Naive B cell (primary cell): ENCODE measurements around the gene CACNA2D3. TPM values are rescaled to one million over a fixed set of nuclear protein-coding genes. Genes with fewer than 3 reads are reported as not detected.

Source experiments
- ATAC-seq, 2 donors: fragments of 150-1000 bp; cut with Tn5 transposase; 2 replicates each; pipeline ENCODE4 v1.10.0; 2021; ENCODE audit warnings: low read depth in 2 of 2, mild to moderate bottlenecking in 2 of 2, moderate library complexity in 2 of 2
- DNase-seq: peaks from one replicate; pipeline ENCODE4 v3.0.0; 2022
- H3K27ac Mint-ChIP-seq, 6 donors: one replicate each; pipeline ENCODE4 v1.8.0; 2020 to 2022; ENCODE audit warnings: mild to moderate bottlenecking in 6 of 6, mixed read lengths in 6 of 6, moderate library complexity in 5 of 6, inconsistent platforms in 2 of 6
- H3K27me3 Mint-ChIP-seq, 3 donors: one replicate each; pipeline ENCODE4 v1.8.0; 2021 to 2022; ENCODE audit warnings: mixed read lengths in 3 of 3, mild to moderate bottlenecking in 1 of 3
- H3K36me3 Mint-ChIP-seq, 2 donors: one replicate each; pipeline ENCODE4 v1.8.0; 2020 to 2022; ENCODE audit warnings: mixed read lengths in 2 of 2, inconsistent platforms in 1 of 2, mild to moderate bottlenecking in 1 of 2
- H3K4me1 Mint-ChIP-seq, 3 donors: one replicate each; pipeline ENCODE4 v1.8.0; 2020 to 2022; ENCODE audit warnings: mixed read lengths in 3 of 3, inconsistent platforms in 1 of 3, mild to moderate bottlenecking in 1 of 3, moderate library complexity in 1 of 3
- H3K4me3 Mint-ChIP-seq, 8 donors: one replicate each; pipeline ENCODE4 v1.8.0; 2020 to 2022; ENCODE audit warnings: mild to moderate bottlenecking in 8 of 8, mixed read lengths in 8 of 8, moderate library complexity in 8 of 8, inconsistent platforms in 2 of 8
- H3K9me3 Mint-ChIP-seq, 7 donors: one replicate each; pipeline ENCODE4 v1.8.0; 2020 to 2022; ENCODE audit warnings: mixed read lengths in 7 of 7, mild to moderate bottlenecking in 5 of 7, inconsistent platforms in 2 of 7, moderate library complexity in 1 of 7
- polyA plus RNA-seq, 6 donors: library from polyadenylated mRNA; unstranded; fragments of 300-500 nt; fragmentation: Illumina TruSeq; gene quantifications; one replicate each; pipeline ENCODE4 v1.2.3, GENCODE V29; 2021; ENCODE audit warnings: low read depth in 6 of 6

CACNA2D3 gene
- polyA plus RNA-seq, 6 donors from 2014 or later, result not detected

DNA sequence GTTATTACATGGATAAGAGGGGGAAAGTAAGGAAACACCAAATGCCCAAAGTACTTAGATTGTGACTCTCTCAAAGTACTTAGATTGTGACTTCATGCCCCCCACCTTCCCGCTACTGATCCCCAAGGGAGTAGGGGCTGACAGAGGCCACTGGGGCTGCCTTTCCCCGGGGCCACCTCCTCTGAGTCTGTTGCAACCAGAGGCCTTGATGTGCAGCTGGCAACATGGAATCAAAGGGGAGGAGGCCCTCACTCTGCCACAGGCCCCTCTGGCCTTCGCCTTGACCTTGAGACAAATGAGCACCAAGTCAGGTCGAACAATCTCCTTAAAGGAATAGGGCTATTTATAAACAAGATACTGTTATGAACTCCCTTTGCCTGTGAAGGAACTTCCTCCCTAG lies 743.0 kb downstream of the CACNA2D3 start:
- no peak for ATAC-seq

GRCh38 chr3:54866251-54866650 lies 743.9 kb downstream of the CACNA2D3 start:
- H3K36me3 Mint-ChIP-seq, result no peaks in the 10 kb centered on the region
- no peak overlapping the region for H3K4me3 Mint-ChIP-seq
- peaks cover 0 to 7% (median 0%) of the 10 kb centered on the region in 7 donors for H3K9me3 Mint-ChIP-seq
- ATAC-seq, result no peak
- no peaks in the 10 kb centered on the region for H3K4me1 Mint-ChIP-seq
- no peak for DNase-seq
- H3K27me3 Mint-ChIP-seq, result no peaks in the 10 kb centered on the region
- no peak overlapping the region for H3K27ac Mint-ChIP-seq

More for the DNA sequence above, 743.0 kb downstream of the CACNA2D3 start:
- H3K4me3 Mint-ChIP-seq, result no peak overlapping the region
- H3K9me3 Mint-ChIP-seq, result peaks cover 0 to 7% (median 0%) of the 10 kb centered on the region in 7 donors
- H3K27me3 Mint-ChIP-seq, result no peaks in the 10 kb centered on the region
- no peaks in the 10 kb centered on the region for H3K4me1 Mint-ChIP-seq
- no peaks in the 10 kb centered on the region for H3K36me3 Mint-ChIP-seq
- no peak for DNase-seq
- no peak overlapping the region for H3K27ac Mint-ChIP-seq

DNA sequence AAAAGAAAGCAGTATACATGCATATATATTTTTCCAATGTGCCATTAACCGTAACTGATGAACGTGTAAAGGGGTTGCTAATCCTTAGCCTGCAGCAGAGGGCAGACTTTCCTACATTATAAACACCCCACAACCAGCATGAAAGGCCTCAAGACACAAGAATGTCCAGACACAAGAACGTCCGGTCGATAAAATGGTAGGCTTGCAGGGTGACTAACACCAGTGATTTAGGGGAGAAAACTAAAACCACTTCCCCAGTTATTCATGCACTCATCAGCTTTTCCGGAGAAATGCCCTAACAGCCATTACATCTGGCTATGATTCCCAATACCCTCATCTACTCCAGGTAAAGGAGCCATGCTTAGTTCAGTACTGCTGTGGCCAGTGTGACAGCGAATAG lies 748.1 kb downstream of the CACNA2D3 start:
- H3K4me1 Mint-ChIP-seq, result no peaks in the 10 kb centered on the region
- no peaks in the 10 kb centered on the region for H3K36me3 Mint-ChIP-seq
- DNase-seq (no peak), ATAC-seq (no peak)
- peaks cover 0 to 9% (median 5%) of the 10 kb centered on the region in 7 donors for H3K9me3 Mint-ChIP-seq
- no peaks in the 10 kb centered on the region for H3K27me3 Mint-ChIP-seq
- H3K4me3 Mint-ChIP-seq, result no peak overlapping the region
- no peak overlapping the region for H3K27ac Mint-ChIP-seq

GRCh38 chr3:54871867-54872266 lies 749.5 kb downstream of the CACNA2D3 start:
- H3K4me1 Mint-ChIP-seq, result no peaks in the 10 kb centered on the region
- H3K9me3 Mint-ChIP-seq, result peaks cover 0 to 9% (median 4%) of the 10 kb centered on the region in 7 donors
- H3K27ac Mint-ChIP-seq, result no peak overlapping the region
- no peaks in the 10 kb centered on the region for H3K36me3 Mint-ChIP-seq
- no peak for DNase-seq
- ATAC-seq, result no peak
- no peaks in the 10 kb centered on the region for H3K27me3 Mint-ChIP-seq
- H3K4me3 Mint-ChIP-seq, result no peak overlapping the region

- H3K36me3 Mint-ChIP-seq, result no peaks in the 10 kb centered on the region
- peak overlapping the region in 1 of 6 donors; percentile 21 for H3K27ac Mint-ChIP-seq
- ATAC-seq (no peak), DNase-seq (no peak)
- peak overlapping the region in 1 of 8 donors; percentile 66 for H3K4me3 Mint-ChIP-seq
- H3K27me3 Mint-ChIP-seq, result no peaks in the 10 kb centered on the region
- H3K9me3 Mint-ChIP-seq, result peaks cover 0 to 10% (median 2%) of the 10 kb centered on the region in 7 donors
- H3K4me1 Mint-ChIP-seq, result no peaks in the 10 kb centered on the region
These were observed 751.0 kb downstream of the CACNA2D3 start for GRCh38 chr3:54873059-54874010.

DNA sequence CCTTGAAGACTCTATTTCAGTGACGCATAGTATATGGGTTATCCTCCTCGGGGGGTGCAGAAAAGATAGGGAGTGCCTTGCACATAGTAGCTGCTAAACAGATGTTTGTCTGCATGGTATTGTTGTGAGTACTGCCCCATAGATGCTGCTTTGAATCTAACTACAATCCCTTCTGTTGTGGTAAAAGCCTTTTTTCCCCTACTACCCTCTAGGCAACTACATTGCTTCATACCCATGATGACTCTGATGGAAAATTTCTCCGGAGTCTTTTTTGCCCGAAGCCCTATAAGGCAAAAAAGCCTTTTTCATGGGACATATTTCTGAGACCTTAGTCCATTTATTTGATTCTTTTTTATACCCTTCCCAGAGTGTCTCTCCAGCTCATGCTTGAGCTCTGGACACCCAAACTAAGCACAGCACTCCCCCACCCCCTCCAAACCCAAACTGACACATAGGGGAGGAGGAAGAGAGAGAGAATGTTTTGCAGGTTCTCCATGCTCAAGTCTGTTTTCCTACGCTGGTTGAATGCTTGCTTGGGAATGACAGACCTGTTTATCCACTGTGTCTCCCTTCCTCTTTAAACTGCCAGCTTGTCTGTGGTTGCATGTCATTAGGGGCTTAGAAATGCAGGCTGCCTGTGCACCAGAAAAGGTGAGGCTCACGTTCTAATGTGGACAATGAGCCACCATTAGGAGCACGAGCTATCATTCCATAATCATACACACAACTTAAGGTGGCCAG lies 752.6 kb downstream of the CACNA2D3 start:
- Mint-ChIP-seq H3K27ac (peak overlapping the region in 1 of 6 donors; percentile 15), H3K4me3 (no peak overlapping the region), H3K4me1 (no peaks in the 10 kb centered on the region), H3K36me3 (no peaks in the 10 kb centered on the region), H3K9me3 (peaks cover 0 to 10% (median 2%) of the 10 kb centered on the region in 7 donors), H3K27me3 (no peaks in the 10 kb centered on the region)
- no peak for DNase-seq
- ATAC-seq, result no peak

DNA sequence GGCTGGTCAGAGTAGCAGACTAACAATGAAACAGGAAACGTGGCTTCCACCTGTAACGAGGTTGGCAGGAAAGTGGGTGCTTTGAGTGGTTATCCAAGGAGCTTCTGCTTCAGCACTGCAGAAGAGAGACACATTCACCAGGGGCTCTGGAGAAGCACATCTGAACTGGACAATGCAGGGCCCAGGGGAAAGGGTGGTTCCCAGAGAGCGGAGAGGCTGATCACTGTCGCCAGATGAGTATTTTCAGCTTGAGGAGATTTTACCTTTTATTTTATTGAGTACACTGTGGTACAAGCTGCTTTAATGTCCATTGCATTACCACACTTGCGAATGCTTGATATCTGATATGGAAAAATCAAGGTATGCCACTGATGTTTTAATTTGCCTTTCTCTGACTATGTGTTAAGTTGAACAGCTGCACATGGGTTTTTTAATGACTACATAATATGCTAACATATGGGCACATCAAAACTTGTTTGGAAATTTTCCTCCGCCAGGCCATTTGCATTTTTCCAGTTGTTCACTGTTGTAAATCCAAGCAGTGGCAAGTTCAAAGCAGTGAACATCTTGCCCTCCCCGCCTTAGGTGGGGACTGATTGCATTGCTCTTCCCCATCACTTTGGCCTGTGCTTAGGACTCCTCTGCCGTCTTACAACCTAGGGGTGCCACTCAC lies 753.4 kb downstream of the CACNA2D3 start:
- DNase-seq, result no peak
- Mint-ChIP-seq H3K9me3 (peaks cover 0 to 10% (median 2%) of the 10 kb centered on the region in 7 donors), H3K4me1 (no peaks in the 10 kb centered on the region), H3K27me3 (no peaks in the 10 kb centered on the region), H3K4me3 (no peak overlapping the region), H3K36me3 (no peaks in the 10 kb centered on the region), H3K27ac (peak overlapping the region in 1 of 6 donors; percentile 15)
- no peak for ATAC-seq

DNA sequence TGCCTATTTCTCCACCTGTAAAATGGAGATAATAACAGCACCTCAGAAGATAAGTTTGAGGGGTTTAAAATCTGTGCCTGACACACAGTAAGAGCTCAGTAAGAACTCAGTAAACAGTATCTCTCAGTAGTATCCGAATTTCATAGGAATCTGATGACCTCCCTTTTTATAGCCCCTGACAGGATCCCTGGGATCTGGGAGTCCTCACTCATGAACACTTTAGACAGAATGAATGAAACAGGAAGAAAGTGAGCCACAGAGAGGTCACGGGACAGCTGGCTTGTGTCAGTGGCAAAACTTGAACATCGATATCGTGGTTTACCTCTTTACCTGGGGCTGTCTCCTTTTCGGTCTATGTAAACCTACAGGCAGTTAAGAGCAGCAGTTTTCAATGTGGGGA lies 754.3 kb downstream of the CACNA2D3 start:
- no peak overlapping the region for H3K27ac Mint-ChIP-seq
- H3K36me3 Mint-ChIP-seq, result no peaks in the 10 kb centered on the region
- H3K9me3 Mint-ChIP-seq, result peaks cover 0 to 10% (median 0%) of the 10 kb centered on the region in 7 donors
- H3K4me1 Mint-ChIP-seq, result no peaks in the 10 kb centered on the region
- H3K27me3 Mint-ChIP-seq, result no peaks in the 10 kb centered on the region
- ATAC-seq (no peak), DNase-seq (no peak)
- H3K4me3 Mint-ChIP-seq, result no peak overlapping the region

DNA sequence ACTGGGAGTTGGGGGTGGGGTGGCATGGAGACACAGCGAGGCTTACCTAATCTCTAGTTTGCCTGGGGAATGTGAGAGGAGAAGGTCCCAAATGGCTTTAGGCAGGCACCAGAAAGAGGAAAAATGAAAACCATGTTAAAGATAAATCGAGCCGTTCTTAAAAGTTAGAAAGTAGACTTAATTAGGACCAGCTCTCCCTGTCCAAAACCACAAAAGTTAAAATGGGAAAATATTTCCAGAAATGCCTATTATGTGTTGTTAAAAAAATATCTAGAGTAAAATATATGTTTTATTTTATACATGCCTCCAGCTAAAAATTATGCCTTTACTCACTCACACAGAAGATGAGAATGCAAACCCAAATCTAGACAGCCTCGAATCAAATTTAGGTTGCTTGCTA lies 755.4 kb downstream of the CACNA2D3 start:
- Mint-ChIP-seq H3K4me3 (no peak overlapping the region), H3K36me3 (no peaks in the 10 kb centered on the region), H3K4me1 (no peaks in the 10 kb centered on the region), H3K27ac (no peak overlapping the region), H3K27me3 (no peaks in the 10 kb centered on the region), H3K9me3 (peaks cover 0 to 5% (median 2%) of the 10 kb centered on the region in 7 donors)
- ATAC-seq (no peak), DNase-seq (no peak)

DNA sequence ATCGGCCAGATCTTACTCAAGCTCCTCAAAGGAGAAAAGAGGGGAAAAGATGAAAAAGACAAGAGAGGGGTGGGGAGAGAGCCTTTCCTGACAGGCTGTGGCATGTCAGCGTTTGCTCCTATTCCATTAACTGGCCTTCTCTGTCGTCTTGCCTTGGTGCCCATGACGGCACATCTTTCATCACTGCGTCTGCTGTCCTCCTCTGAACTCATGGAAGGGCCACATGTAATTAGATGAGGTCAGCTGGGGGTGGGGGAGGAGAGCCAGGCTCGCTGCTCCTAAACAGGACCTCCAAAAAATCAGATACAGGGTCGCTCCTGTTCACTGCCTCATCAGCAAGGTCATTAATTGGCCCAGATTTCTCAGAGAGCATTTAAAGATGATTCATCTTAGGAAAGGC lies 755.8 kb downstream of the CACNA2D3 start:
- no peaks in the 10 kb centered on the region for H3K36me3 Mint-ChIP-seq
- H3K9me3 Mint-ChIP-seq, result peaks cover 0 to 4% (median 3%) of the 10 kb centered on the region in 7 donors

GRCh38 chr3:54882129-54882833 lies 759.9 kb downstream of the CACNA2D3 start:
- H3K27me3 Mint-ChIP-seq, result no peaks in the 10 kb centered on the region
- ATAC-seq (no peak), DNase-seq (no peak)
- no peaks in the 10 kb centered on the region for H3K4me1 Mint-ChIP-seq
- H3K9me3 Mint-ChIP-seq, result peaks cover 0 to 6% (median 2%) of the 10 kb centered on the region in 7 donors
- no peak overlapping the region for H3K4me3 Mint-ChIP-seq
- H3K27ac Mint-ChIP-seq, result no peak overlapping the region
- no peaks in the 10 kb centered on the region for H3K36me3 Mint-ChIP-seq

More for the DNA sequence above, 755.8 kb downstream of the CACNA2D3 start:
- no peak for ATAC-seq
- DNase-seq, result no peak
- Mint-ChIP-seq H3K27me3 (no peaks in the 10 kb centered on the region), H3K4me1 (no peaks in the 10 kb centered on the region), H3K27ac (no peak overlapping the region), H3K4me3 (no peak overlapping the region)

GRCh38 chr3:54888162-54888561 lies 765.8 kb downstream of the CACNA2D3 start:
- ATAC-seq (no peak), DNase-seq (no peak)
- no peaks in the 10 kb centered on the region for H3K36me3 Mint-ChIP-seq
- H3K4me1 Mint-ChIP-seq, result no peaks in the 10 kb centered on the region
- H3K4me3 Mint-ChIP-seq, result no peak overlapping the region
- peaks cover 0 to 12% (median under 1%) of the 10 kb centered on the region in 7 donors for H3K9me3 Mint-ChIP-seq
- no peaks in the 10 kb centered on the region for H3K27me3 Mint-ChIP-seq
- no peak overlapping the region for H3K27ac Mint-ChIP-seq

GRCh38 chr3:54888873-54889272 lies 766.5 kb downstream of the CACNA2D3 start:
- Mint-ChIP-seq H3K27me3 (no peaks in the 10 kb centered on the region), H3K9me3 (peaks cover 0 to 7% (median 0%) of the 10 kb centered on the region in 7 donors), H3K4me1 (no peaks in the 10 kb centered on the region), H3K27ac (no peak overlapping the region), H3K36me3 (no peaks in the 10 kb centered on the region), H3K4me3 (no peak overlapping the region)
- ATAC-seq (no peak), DNase-seq (no peak)
